ENCODE measurements around the gene TMEM88. TPM values are rescaled to one million over a fixed set of nuclear protein-coding genes. Genes with fewer than 3 reads are reported as not detected.

The TMEM88 gene
- total and polyA plus RNA-seq, 2 of the 13 experiments (the other 11 are each of a cell fraction or from before 2014, with no cell fraction given), result 0.31 to 0.66 TPM

DNA sequence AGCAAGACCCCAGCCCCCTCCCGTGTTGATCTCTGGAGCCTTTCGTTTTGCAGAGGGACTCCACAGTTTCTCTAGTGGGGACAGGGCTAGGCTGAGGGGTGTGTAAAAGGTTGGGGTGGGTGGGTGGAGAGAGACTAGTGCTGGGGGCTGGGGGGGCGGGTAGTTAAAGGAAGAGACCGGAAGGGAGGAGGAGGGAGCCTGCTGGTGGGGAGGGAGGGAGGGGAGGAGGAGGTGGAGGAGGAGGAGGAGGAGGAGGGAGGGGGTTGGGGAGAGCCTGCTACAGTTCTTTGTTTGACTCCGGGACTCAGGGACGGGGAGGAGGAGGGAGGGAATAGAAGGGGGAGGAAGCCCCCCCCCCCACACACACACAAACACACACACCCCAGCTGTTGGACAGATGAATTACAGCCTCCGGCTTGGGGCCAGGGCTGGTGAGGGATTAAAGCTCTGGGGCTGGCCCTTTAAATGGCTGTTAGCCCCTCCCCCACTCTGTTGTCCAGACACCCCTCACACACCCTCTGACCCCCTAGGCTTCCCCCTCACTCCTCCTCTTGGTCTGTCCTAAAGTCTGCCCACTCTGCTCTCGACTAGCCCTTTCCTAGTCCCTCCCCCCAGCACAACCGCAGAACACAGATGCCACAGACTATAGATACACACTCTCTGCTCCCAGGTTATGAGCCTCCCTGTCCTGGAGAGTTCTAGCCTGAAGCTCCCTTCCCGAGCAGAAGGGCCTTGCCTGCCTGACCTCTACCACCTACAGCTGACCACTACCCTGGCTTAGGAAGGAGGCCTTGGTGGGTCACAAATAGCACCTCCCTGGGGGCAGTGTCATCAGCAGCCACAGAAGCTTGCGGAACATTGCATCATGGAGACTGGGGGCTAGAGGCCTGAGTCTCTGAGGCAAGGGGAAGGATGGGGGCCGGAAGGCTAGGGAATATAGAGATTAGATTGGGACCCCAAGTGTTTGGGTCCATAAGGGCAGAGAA, 16.5 kb upstream of the TMEM88 start (continued):
- TF ChIP-seq, protein P1, sequence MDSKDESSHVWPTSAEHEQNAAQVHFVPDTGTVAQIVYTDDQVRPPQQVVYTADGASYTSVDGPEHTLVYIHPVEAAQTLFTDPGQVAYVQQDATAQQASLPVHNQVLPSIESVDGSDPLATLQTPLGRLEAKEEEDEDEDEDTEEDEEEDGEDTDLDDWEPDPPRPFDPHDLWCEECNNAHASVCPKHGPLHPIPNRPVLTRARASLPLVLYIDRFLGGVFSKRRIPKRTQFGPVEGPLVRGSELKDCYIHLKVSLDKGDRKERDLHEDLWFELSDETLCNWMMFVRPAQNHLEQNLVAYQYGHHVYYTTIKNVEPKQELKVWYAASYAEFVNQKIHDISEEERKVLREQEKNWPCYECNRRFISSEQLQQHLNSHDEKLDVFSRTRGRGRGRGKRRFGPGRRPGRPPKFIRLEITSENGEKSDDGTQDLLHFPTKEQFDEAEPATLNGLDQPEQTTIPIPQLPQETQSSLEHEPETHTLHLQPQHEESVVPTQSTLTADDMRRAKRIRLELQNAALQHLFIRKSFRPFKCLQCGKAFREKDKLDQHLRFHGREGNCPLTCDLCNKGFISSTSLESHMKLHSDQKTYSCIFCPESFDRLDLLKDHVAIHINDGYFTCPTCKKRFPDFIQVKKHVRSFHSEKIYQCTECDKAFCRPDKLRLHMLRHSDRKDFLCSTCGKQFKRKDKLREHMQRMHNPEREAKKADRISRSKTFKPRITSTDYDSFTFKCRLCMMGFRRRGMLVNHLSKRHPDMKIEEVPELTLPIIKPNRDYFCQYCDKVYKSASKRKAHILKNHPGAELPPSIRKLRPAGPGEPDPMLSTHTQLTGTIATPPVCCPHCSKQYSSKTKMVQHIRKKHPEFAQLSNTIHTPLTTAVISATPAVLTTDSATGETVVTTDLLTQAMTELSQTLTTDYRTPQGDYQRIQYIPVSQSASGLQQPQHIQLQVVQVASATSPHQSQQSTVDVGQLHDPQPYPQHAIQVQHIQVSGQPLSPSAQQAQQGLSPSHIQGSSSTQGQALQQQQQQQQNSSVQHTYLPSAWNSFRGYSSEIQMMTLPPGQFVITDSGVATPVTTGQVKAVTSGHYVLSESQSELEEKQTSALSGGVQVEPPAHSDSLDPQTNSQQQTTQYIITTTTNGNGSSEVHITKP (CRISPR knock-in tag; IDR thresholded peaks at IDR 0.05; ENCODE audit: low read depth), result peak; percentile 72
- TF ChIP-seq GABPA (IDR thresholded peaks at IDR 0.05; ENCODE audit: low read depth, low read length) (no peak), GABPA (CRISPR knock-in tag; IDR thresholded peaks at IDR 0.05; ENCODE audit: low read depth) (peak; percentile 26; the same call in 1 of the 2 replicates), AKAP8 (CRISPR knock-in tag; IDR thresholded peaks at IDR 0.05) (no peak), KLF16 (CRISPR knock-in tag; IDR thresholded peaks at IDR 0.05) (0 out of 4 replicates have a peak, but pooled peaks of 1 of the 2 experiments have one; percentile 22), CBFB (CRISPR knock-in tag; IDR thresholded peaks at IDR 0.05) (peak; percentile 32; the same call in 1 of the 2 replicates), HNRNPK (IDR thresholded peaks at IDR 0.05; ENCODE audit: low read depth, low read length, poor library complexity, severe bottlenecking) (peak; percentile 71), SIN3A (IDR thresholded peaks at IDR 0.05; ENCODE audit: borderline replicate concordance, low read depth, low read length) (0 out of 2 replicates have a peak, but pooled peaks have one; percentile 34), PPARG (CRISPR knock-in tag; conservative IDR thresholded peaks at IDR 0.05) (no peak), ZNF264 (CRISPR knock-in tag; IDR thresholded peaks at IDR 0.05) (no peak), ZNF350 (CRISPR knock-in tag; IDR thresholded peaks at IDR 0.05; ENCODE audit: borderline replicate concordance, low read depth) (peak; percentile 42; the same call in 1 of the 2 replicates), SKI (IDR thresholded peaks at IDR 0.05; ENCODE audit: partially characterized antibody) (peak; percentile 24), NONO (IDR thresholded peaks at IDR 0.05) (no peak), NONO (CRISPR knock-in tag; conservative IDR thresholded peaks at IDR 0.05) (peak; percentile 58; the same call in 1 of the 2 replicates)
- TF ChIP-seq, protein P2, sequence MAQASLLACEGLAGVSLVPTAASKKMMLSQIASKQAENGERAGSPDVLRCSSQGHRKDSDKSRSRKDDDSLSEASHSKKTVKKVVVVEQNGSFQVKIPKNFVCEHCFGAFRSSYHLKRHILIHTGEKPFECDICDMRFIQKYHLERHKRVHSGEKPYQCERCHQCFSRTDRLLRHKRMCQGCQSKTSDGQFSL (CRISPR knock-in tag; IDR thresholded peaks at IDR 0.05), result peak; percentile 83
- TF ChIP-seq, protein P3, sequence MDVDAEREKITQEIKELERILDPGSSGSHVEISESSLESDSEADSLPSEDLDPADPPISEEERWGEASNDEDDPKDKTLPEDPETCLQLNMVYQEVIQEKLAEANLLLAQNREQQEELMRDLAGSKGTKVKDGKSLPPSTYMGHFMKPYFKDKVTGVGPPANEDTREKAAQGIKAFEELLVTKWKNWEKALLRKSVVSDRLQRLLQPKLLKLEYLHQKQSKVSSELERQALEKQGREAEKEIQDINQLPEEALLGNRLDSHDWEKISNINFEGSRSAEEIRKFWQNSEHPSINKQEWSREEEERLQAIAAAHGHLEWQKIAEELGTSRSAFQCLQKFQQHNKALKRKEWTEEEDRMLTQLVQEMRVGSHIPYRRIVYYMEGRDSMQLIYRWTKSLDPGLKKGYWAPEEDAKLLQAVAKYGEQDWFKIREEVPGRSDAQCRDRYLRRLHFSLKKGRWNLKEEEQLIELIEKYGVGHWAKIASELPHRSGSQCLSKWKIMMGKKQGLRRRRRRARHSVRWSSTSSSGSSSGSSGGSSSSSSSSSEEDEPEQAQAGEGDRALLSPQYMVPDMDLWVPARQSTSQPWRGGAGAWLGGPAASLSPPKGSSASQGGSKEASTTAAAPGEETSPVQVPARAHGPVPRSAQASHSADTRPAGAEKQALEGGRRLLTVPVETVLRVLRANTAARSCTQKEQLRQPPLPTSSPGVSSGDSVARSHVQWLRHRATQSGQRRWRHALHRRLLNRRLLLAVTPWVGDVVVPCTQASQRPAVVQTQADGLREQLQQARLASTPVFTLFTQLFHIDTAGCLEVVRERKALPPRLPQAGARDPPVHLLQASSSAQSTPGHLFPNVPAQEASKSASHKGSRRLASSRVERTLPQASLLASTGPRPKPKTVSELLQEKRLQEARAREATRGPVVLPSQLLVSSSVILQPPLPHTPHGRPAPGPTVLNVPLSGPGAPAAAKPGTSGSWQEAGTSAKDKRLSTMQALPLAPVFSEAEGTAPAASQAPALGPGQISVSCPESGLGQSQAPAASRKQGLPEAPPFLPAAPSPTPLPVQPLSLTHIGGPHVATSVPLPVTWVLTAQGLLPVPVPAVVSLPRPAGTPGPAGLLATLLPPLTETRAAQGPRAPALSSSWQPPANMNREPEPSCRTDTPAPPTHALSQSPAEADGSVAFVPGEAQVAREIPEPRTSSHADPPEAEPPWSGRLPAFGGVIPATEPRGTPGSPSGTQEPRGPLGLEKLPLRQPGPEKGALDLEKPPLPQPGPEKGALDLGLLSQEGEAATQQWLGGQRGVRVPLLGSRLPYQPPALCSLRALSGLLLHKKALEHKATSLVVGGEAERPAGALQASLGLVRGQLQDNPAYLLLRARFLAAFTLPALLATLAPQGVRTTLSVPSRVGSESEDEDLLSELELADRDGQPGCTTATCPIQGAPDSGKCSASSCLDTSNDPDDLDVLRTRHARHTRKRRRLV (CRISPR knock-in tag; IDR thresholded peaks at IDR 0.05), result no peak
- TF ChIP-seq, protein P4, sequence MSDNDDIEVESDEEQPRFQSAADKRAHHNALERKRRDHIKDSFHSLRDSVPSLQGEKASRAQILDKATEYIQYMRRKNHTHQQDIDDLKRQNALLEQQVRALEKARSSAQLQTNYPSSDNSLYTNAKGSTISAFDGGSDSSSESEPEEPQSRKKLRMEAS (IDR thresholded peaks at IDR 0.05), result no peak
- TF ChIP-seq, protein P5, sequence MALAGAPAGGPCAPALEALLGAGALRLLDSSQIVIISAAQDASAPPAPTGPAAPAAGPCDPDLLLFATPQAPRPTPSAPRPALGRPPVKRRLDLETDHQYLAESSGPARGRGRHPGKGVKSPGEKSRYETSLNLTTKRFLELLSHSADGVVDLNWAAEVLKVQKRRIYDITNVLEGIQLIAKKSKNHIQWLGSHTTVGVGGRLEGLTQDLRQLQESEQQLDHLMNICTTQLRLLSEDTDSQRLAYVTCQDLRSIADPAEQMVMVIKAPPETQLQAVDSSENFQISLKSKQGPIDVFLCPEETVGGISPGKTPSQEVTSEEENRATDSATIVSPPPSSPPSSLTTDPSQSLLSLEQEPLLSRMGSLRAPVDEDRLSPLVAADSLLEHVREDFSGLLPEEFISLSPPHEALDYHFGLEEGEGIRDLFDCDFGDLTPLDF (CRISPR knock-in tag; IDR thresholded peaks at IDR 0.05), result no peak

Data from HepG2 (cell line).